ENCODE measurements around the gene ZNF587.
"Not testable (repeated sequence)": the region's sequence is repeated elsewhere in the genome, so short reads cannot be mapped to it uniquely, and the experiment has no call there.

Gene ZNF587

DNA sequence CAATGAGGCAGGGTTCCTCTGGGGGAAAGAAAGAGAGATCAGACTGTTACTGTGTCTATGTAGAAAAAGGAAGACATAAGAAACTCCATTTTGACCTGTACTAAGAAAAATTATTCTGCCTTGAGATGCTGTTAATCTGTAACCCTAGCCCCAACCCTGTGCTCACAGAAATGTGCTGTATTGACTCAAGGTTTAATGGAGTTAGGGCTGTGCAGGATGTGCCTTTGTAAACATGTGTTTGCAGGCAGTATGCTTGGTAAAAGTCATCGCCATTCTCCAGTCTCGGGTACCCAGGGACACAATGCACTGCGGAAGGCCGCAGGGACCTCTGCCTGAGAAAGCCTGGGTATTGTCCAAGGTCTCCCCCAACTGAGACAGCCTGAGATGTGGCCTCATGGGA, 26.1 kb upstream of the ZNF587 start:
- not testable (repeated sequence) for DNase-seq

DNA sequence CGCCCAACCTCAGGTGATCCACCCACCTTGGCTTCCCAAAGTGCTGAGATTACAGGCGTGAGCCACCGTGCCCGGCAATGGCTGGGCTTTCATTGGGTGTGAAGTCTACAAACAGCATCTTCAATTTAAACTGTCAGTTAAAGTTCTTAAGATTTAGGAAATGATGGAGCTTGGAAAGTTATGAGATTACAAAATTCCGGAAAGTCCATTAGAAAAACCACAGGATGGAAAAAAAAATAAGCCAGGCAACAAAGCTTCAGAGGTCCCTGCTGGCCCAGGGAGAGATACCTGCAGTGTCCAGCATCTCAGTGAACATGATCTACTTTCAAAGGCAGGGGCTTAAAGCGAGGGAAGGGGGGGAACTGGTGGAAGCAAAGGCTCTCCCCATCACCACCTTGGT, 24.1 kb upstream of the ZNF587 start:
- no peak for DNase-seq

DNA sequence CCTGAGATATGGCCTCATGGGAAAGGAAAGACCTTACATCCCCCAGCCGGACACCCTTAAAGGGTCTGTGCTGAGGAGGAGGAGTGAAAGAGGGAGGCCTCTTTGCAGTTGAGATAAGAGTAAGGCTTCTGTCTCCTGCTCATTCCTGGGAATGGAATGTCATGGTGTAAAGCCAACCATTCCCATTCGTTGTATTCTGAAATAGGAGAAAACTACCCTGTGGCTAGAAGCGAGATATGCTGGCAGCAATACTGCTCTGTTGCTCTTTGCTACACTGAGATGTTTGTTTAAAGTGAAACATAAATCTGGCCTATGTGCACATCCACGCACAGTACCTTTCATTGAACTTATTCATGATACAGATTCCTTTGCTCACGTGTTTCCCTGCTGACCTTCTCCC, 20.3 kb upstream of the ZNF587 start:
- DNase-seq: no peak

DNA sequence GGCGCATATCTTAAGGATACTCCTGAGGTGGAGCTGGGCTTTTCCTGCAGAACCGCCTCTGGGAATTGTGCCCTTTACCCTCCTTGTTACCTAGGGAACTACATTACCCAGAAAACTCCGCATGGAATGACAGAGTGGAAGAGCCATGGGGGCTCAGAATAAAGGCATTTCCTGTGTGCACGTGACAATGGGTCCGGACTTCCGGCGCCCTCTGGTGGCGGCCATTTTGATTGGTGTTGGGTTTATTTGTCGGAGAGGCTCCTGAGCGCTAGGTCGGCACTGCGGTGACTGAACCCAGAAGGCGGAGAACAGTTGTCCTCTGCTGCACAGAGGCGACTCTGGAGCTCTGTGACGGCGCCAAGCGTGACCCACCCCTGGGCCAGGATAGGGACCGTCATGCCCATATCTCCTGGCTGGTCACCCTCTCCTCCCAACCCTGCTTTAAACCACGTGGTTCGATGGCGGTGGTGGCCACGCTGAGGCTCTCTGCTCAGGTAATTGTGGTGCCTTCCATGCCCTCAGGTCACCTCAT, 19.5 kb upstream of the ZNF587 start, which contains the start of gene ZNF587B:
ZNF587B (plus strand) TSS at position 229 of the 532 bp plus-strand sequence; CDS start at position 459, 230 bp downstream.
- DNase-seq: no peak

DNA sequence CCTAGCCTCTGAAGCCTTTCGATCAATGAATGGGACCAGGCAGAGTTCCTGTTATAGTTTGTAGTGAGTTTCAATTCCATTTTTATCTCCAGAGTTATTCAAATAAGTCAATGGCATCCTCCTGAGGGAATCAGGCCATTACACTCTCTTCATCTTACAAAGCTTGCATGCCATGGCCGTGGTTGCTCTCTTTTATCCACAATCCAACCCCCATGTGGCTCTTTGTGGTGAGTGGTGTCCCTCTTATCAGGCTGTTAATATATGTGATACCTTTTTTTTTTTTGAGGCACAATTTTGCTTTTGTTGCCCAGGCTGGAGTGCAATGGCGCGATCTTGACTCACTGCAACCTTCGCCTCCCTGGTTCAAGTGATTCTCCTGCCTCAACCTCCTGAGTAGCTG, 12.7 kb upstream of the ZNF587 start:
- DNase-seq: not testable (repeated sequence)

DNA sequence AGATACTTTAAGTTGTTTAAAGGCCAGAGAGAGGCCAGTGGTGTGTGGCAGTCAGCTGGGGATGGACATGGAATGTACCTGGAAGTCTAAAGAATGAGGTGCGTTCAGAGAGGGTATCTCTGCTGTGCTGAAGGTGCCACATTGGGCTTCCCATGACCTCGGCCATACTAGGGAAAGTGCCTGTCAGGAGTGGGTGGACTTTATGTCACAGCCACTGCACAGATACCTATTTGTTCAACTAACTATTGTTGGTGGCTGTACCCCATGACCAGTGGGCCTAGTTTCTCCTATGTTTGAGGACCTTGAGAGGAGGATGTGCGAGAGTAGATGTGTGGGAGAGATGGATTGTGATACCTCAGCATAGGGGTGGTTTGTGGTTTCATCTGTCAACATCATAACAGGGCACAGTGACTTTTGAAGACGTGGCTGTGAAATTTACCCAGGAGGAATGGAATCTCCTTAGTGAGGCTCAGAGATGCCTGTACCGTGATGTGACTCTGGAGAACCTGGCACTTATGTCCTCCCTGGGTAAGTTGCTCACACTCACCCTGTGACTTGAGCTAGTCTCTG, 11.0 kb upstream of the ZNF587 start:
- not testable (repeated sequence) for DNase-seq

DNA sequence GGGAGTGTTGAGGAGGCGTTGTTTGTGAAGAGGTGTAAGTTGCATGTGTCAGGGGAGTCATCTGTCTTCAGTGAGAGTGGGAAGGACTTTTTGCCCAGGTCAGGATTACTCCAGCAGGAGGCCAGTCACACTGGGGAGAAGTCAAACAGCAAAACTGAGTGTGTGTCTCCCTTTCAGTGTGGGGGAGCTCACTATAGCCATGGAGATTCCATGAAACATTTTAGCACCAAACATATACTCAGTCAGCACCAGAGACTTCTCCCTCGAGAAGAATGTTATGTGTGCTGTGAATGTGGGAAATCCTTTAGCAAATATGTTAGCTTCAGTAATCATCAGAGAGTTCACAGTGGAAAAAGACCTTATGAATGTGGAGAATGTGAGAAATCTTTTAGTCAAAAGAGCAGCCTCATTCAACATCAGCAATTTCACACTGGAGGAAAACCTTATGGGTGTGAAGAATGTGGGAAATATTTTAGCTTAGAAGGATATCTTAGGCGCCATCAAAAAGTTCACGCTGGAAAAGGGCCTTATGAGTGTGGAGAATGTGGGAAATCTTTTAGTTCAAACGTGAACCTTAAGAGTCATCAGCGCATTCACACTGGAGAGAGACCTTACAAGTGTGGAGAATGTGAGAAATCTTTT, 8.4 kb upstream of the ZNF587 start:
- no peak for DNase-seq

DNA sequence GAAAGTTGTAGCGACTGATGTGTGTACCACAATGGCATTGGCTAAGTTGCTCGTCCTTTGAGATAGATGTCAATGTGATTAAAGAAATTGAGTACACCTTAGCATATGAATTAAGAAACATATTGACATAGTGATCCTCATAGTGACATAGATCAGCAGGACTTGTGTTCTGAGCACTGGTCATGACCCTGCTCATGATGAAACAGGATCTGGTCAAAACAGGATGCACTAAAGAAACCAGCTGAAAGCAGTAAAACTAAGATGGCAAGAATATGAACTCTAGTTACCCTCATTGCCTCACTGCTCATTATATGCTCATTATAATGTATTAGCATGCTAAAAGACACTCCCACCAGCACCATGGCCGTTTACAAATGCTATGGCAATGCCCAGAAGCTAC, 2.5 kb upstream of the ZNF587 start:
- not testable (repeated sequence) for DNase-seq

DNA sequence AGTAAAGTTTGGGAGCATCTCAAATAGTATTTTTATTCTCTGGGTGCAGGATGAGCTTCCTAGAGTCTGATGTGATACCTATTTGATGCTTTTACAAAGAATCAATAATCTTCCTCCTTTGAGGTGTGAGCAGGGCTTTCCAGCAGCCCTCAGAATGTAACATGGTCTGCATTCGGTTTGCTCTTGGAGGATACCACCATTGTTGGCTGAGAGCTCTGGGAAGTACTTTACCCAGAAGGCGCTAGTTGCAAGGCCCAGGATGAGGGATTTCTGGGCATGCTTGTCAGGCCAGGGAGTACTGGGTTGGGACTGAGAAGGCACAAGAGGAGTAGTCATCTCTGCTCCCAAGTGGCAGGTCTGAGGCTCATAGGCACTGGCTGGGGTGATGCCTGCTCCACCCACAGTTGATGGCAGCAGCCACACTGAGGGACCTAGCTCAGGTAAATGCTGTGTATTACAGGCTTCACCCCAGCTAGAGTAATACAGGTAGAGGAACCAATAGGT, 445 bp upstream of the ZNF587 start:
- not testable (repeated sequence) for DNase-seq

DNA sequence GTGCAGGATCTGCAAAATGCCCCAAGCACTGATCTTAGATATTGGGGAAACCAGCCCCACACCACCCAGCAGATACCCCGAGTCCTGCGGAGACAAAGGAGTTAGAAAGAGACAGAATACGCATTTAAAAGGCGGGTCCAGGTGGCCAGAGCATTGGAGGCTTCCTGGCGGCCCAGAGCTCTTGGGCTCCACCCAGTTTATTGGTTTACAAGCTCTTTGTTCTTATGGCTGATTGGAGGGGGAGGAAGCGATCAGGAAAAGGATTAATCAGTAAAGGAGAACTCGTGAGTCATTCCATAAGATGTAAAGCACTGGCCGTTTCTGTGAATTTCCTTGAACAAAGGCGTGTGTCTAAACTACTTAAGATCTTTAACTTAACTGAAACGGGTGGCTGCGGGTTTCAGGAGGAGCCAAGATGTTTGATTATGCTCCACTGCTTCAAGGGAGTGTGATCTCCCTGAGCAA, 926 bp downstream of the ZNF587 start:
- DNase-seq: no peak

DNA sequence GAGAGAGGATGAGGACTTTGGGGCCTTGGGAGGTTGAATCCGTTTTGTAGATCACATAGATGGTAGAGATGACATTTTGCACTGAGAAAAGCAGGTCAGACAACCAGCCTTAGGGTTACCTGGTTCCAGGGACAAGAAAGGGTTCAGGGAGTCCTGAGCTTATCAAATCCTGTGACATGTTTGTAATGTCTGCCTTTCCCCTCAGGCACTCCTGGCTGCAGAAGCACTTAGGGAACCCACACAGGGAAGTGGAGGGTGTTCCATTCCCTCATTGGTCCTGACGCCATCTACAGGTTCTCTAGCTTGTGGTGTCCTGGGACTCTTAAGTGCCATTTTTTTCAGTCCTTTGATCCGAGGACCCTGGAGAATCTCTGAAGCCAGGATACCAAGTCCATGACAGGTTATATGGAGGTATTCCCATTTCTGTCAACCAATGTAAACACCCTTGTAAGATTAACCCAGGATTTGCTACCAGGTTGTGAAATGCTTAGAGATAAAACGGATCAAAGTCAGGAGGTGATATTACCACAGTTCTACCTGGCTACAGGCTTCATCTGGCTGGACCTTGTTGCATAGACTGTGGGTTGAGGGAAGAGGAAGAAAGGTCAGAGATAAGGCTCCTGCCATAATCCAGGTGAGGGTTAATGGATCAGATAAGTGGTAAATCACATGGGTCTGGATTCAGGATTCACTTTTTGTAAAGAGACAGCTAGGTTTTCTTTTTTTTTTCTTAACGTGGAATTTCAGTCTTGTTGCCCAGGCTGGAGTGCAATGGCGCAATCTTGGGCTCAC, 2.3 kb downstream of the ZNF587 start:
- DNase-seq: not testable (repeated sequence)

DNA sequence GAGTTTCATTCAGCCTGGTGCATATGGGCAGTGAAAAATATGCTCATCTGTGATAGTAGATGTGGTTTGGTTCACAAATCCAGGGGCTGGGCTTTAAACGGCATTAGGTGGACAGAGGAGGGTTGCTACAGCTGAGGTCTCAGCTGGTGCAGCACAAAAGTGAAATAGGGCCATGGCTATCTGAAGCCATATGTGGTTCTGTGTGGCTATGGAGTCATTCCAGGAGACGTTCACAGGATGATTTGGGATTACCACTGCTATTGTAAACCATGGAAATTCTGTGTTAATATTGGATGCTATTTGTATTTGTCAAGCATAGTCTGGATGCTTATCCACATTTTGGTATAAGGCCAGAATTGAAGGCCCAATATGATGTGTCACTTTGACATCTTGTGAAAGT, 4.5 kb downstream of the ZNF587 start:
- DNase-seq: not testable (repeated sequence)

DNA sequence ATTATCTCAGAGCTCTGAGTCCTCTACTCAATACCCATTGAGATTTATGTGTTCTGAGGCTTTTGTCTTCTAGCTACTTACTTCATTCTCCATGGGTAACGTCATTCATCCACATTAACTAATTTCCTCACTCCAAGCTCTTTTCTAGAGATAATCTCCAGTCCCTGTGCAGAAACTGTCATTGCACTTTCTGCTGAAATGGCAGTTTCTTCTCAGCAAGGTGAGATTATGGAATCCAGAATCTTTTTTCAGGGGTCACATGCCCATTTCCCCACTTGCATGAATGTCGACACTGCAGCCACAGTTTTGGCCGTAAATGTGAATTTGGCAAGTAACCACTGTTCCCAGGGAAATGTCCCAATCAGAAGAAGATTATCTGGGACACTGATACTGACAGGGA, 12.7 kb downstream of the ZNF587 start:
- not testable (repeated sequence) for DNase-seq

DNA sequence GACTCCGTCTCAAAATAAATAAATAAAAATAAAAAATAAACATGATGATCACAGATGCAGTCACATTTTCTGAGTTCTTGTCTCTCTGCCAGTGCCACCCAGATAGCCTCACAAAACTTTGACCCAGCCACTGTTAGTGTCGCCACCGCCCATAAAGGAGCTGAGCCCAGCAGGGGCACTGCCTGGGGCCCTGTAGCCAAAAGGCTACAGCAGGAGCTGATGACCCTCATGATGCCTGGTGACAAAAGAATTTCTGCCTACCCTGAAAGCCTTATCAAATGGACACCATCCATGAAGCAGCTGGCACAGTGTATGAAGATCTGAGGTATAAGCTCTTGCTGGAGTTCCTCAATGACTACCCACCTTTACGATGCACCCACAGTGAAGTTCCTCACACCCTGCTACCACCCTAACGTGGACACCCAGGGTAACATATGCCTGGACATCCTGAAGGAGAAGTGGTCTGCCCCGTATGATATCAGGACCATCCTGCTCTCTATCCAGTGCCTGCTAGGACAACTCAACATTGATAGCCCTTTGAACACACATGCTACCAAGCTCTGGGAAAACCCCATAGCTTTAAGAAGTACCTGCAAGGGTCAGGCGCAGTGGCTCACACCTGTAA, 18.3 kb downstream of the ZNF587 start:
- DNase-seq: no peak

DNA sequence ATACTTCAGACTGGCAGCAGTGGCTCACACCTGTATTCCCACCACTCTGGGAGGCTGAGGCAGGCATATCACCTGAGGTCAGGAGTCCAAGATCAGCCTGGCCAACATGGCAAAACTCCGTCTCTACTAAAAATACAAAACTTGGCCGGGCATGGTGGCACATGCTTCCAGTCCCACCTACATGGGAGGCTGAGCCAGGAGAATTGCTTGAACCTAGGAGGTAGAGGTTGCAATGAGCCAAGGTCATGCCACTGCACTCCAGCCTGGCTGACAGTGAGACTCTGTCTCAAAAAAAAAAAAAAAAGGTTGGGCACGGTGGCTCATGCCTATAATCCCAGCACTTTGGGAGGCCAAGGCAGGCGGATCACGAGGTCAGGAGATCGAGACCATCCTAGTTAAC, 20.0 kb downstream of the ZNF587 start:
- not testable (repeated sequence) for DNase-seq

DNA sequence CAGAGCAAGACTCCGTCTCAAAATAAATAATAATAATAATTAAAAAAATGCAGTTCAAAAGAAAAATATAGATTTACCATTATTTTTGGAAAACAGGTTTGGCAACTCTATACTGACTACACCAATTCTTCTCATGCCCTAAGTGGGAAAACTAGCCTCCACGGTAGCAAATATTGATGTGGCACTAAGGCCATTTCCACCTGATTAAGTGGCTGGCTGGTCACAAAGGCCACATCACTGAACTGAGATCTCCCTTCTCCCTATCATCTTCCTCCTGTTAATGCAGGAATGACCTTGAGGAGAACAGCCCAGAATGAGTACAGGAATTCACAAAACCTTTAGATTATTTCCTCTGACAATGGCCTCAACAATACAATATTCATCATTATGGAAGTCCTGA, 20.6 kb downstream of the ZNF587 start:
- no peak for DNase-seq

DNA sequence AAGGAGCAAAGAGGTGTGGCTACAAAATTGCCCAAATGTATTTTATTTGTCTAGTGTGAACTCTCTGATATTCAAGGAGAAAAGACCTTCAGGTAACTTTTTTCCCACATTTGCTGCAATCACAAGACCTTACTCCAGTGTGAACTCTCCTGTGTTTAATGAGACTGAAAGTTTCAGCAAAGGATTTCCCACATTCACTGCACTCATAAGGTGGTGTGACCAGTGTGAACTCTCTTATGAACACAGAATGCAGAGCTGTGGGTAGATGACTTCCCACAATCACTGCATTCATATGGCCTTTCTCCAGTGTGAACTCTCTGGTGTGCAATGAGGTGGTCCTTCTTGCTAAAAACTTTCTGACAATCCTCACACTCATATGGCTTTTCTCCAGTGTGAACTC, 22.8 kb downstream of the ZNF587 start:
- no peak for DNase-seq

DNA sequence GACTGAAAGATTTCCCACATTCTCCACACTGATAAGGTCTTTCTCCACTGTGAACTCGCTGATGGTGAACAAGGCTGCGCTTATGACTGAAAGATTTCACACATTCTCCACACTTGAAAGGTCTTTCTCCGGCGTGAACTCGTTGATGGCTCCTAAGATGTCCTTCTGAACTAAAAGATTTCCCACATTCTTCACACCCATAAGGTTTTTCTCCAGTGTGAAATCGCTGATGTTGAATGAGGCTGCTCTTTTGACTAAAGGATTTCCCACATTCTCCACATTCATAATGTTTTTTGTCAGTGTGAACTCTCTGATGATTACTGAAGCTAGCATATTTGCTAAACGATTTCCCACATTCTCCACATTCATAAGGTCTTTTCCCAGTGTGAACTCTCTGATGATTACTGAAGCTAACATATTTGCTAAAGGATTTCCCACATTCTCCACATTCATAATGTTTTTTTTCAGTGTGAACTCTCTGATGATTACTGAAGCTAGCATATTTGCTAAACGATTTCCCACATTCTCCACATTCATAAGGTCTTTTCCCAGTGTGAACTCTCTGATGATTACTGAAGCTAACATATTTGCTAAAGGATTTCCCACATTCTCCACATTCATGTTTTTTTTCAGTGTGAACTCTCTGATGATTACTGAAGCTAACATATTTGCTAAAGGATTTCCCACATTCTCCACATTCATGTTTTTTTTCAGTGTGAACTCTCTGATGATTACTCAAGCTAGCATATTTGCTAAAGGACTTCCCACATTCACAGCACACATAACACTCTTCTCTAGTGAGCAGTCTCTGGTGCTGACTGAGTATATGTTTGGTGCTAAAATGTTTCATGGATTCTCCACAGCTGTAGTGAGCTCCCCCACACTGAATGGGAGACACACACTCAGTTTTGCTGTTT, 24.5 kb downstream of the ZNF587 start:
- DNase-seq: not testable (repeated sequence)

DNA sequence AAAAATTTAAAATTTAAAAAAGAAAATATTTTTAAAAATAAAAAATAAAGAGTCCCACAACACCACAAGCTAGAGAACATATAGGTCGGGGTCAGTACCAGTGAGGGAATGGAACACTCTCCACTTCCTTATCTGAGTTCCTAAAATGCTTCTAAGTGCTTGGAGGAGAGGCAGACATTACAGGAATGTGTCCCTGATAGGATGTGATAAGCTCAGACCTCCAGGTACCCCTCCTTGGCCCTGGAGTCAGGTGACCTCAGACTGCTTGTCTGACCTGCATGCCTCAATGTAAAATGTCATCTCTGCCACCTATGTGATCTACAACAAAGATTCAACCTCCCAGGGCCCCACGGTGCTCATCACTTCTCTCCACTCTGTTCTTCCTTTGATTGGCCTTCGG, 36.4 kb downstream of the ZNF587 start:
- no peak for DNase-seq

DNA sequence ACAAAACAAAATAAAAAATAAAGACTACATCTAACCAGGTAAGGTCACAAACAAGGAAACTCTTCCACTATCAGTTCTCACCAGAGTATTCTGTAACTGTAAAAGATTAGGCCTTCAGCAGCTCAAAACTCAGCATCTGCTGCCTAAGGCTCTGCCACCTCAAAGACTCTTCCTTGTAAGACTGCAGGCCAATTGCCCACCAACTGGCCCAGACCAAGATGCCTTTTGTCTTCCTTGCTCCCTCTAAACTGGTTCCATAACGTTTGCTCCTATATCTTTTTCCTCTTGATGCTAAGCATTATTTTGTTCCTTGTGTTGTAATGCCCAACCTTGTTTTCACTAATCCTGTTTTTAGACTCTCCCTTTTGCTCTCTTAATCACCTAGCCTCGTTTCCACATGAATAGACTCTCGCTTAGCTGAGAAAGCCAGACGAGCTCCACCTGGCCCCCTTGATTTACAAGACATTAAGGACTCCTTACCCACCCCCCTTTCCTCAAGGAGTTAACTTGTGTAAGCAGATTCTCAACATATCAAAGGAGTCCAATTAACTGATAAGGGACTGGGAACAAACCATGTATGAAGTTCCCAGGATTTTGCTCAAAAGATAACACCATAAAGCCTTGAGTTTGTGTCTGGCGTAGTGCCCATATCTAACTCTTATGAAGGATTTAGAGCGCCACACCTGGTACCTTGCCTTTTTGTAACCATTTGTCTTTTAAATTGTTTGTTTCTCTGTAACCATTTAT, 37.7 kb downstream of the ZNF587 start:
- DNase-seq: no peak

DNA sequence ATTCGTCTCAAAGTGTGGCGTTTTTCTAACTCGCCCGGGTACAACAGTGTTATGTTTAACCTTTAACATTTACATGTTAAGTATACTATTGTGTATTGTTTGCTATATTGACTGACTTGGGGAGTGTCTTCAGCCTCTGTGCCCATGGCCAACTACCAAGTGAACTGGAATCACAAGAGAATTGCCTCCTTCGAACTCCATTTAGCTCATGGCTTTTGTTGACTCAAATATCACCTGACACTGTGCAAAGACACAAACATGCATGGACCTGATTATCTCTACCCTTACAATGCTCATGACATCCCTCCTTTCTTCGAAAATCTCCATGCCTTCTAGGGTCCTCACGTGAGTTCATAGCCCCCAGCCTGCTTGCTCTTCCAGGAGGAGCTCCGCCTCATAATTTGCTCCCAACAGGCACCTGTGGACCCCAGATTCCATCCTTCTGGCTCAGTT, 38.5 kb downstream of the ZNF587 start:
- DNase-seq: no peak

Measured in GOT3 (cell line).